ENCODE data around the gene MYL10.

The MYL10 gene

GRCh38 chr7:101582971-101583370, 46.1 kb downstream of the MYL10 start:
- Histone ChIP-seq H3K79me1 (replicated peaks; ENCODE audit: low read length, poor library complexity, severe bottlenecking) (no peaks in the 10 kb centered on the region), H2BK120ac (ENCODE audit: low read depth, low read length) (no peak overlapping the region), H3K23ac (ENCODE audit: low read length in 2 of 2) (no peak overlapping the region), H3K4me3 (ENCODE audit: insufficient read depth in 1 of 2, low read depth in 1 of 2, low read length in 2 of 2) (no peak overlapping the region), H2AK5ac (ENCODE audit: low read length, severe bottlenecking) (no peak overlapping the region), H3K4me1 (ENCODE audit: control insufficient read depth, insufficient read depth, low read depth, low read length) (no peaks in the 10 kb centered on the region), H3K36me3 (ENCODE audit: control insufficient read depth in 1 of 2, insufficient read depth in 2 of 2, low read depth in 1 of 2, low read length in 2 of 2) (peaks cover 0 to 3% of the 10 kb centered on the region in 2 experiments), H3K9ac (ENCODE audit: low read length) (no peak overlapping the region), H2BK5ac (ENCODE audit: low read depth, low read length, poor library complexity, severe bottlenecking) (no peak overlapping the region), H3K18ac (ENCODE audit: low read depth in 1 of 2, low read length in 2 of 2) (no peak overlapping the region), H3K4ac (ENCODE audit: low read depth in 1 of 2, low read length in 2 of 2) (no peak overlapping the region), H3K9me3 (ENCODE audit: control insufficient read depth, low read length) (peaks cover 7% of the 10 kb centered on the region), H3K27me3 (ENCODE audit: control insufficient read depth in 1 of 2, insufficient read depth in 1 of 2, low read length in 2 of 2) (peaks cover 3 to 57% of the 10 kb centered on the region in 2 experiments), H3K14ac (ENCODE audit: low read length in 2 of 2) (no peak overlapping the region), H3K27ac (ENCODE audit: low read length, poor library complexity, severe bottlenecking) (no peak overlapping the region), H4K8ac (ENCODE audit: low read length) (no peak overlapping the region), H3K4me2 (ENCODE audit: low read length, poor library complexity, severe bottlenecking) (no peak overlapping the region), H2BK15ac (ENCODE audit: low read depth, poor library complexity, severe bottlenecking) (no peak overlapping the region), H4K91ac (ENCODE audit: low read length) (no peak overlapping the region), H2BK12ac (ENCODE audit: low read length in 2 of 2) (no peak overlapping the region), H2AFZ (ENCODE audit: low read depth, low read length) (no peak overlapping the region)
- 98% methylated on average over 3 of the region's 3 CpGs for WGBS
- no peak for DNase-seq

DNA sequence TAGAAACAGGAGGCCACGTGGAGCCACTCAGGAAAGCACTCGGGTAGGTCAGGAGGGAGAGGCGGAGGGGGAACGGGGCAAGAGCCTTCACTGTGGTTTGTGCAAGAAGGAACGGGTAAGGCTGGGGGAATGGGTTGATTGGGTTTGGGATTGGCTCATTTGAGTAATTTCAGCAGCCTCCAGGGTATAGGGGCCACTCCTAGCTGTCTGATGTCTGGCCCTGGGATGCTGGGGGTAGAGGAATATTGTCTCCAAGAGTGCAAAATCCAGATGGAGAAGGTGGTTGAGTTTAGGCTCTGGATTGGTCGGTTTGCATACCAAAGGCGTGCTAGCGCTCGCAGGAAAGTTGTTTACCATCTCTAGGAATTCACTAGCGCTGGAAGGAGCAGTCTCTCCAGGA, 47.2 kb downstream of the MYL10 start:
- no peak overlapping the region for H2AFZ ChIP-seq (ENCODE audit: low read depth, low read length)

DNA sequence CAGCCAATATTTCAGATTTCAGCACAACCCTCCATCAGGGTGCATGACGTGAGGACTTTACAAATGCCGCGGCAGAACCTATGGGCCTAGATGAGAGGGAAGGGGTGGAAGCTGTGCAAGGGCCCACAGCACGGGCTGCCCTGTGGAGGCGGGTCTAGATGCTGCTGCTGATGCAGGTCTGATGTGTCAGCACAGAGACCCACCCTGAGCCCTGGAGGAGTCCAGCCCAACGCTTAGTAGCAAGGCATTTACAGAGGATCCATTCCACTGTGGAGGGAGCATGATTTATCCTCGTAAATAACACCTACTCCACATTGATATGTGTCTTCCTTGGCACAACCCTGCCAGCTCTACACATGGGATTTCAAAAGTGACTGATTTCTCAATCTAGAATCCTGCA, 48.5 kb downstream of the MYL10 start:
- H2AFZ ChIP-seq (ENCODE audit: low read depth, low read length) = no peak overlapping the region
- no peak overlapping the region for H3K9ac ChIP-seq (ENCODE audit: low read length)
- H3K4me3 ChIP-seq (ENCODE audit: insufficient read depth in 1 of 2, low read depth in 1 of 2, low read length in 2 of 2) = no peak overlapping the region
- no peak overlapping the region for H2AK5ac ChIP-seq (ENCODE audit: low read length, severe bottlenecking)
- H3K4me2 ChIP-seq (ENCODE audit: low read length, poor library complexity, severe bottlenecking) = no peak overlapping the region
- H2BK5ac ChIP-seq (ENCODE audit: low read depth, low read length, poor library complexity, severe bottlenecking) = no peak overlapping the region
- no peak overlapping the region for H4K91ac ChIP-seq (ENCODE audit: low read length)
- H2BK120ac ChIP-seq (ENCODE audit: low read depth, low read length) = no peak overlapping the region
- H3K79me1 ChIP-seq (replicated peaks; ENCODE audit: low read length, poor library complexity, severe bottlenecking) = no peaks in the 10 kb centered on the region
- peaks cover 0 to 40% of the 10 kb centered on the region in 2 experiments for H3K27me3 ChIP-seq (ENCODE audit: control insufficient read depth in 1 of 2, insufficient read depth in 1 of 2, low read length in 2 of 2)
- H3K23ac ChIP-seq (ENCODE audit: low read length in 2 of 2) = no peak overlapping the region
- H3K4ac ChIP-seq (ENCODE audit: low read depth in 1 of 2, low read length in 2 of 2) = no peak overlapping the region
- 86% methylated on average over 7 of the region's 7 CpGs for WGBS
- H2BK15ac ChIP-seq (ENCODE audit: low read depth, poor library complexity, severe bottlenecking) = no peak overlapping the region
- H3K9me3 ChIP-seq (ENCODE audit: control insufficient read depth, low read length) = peaks cover 15% of the 10 kb centered on the region
- H3K18ac ChIP-seq (ENCODE audit: low read depth in 1 of 2, low read length in 2 of 2) = no peak overlapping the region
- H3K4me1 ChIP-seq (ENCODE audit: control insufficient read depth, insufficient read depth, low read depth, low read length) = no peaks in the 10 kb centered on the region
- no peak overlapping the region for H3K27ac ChIP-seq (ENCODE audit: low read length, poor library complexity, severe bottlenecking)
- H3K36me3 ChIP-seq (ENCODE audit: control insufficient read depth in 1 of 2, insufficient read depth in 2 of 2, low read depth in 1 of 2, low read length in 2 of 2) = no peaks in the 10 kb centered on the region
- no peak overlapping the region for H4K8ac ChIP-seq (ENCODE audit: low read length)
- H2BK12ac ChIP-seq (ENCODE audit: low read length in 2 of 2) = no peak overlapping the region
- H3K14ac ChIP-seq (ENCODE audit: low read length in 2 of 2) = no peak overlapping the region
- DNase-seq = no peak

More for the DNA sequence above, 47.2 kb downstream of the MYL10 start:
- Histone ChIP-seq H3K14ac (ENCODE audit: low read length in 2 of 2) (no peak overlapping the region), H3K4me3 (ENCODE audit: insufficient read depth in 1 of 2, low read depth in 1 of 2, low read length in 2 of 2) (no peak overlapping the region), H3K4ac (ENCODE audit: low read depth in 1 of 2, low read length in 2 of 2) (no peak overlapping the region), H3K27me3 (ENCODE audit: control insufficient read depth in 1 of 2, insufficient read depth in 1 of 2, low read length in 2 of 2) (peaks cover 3 to 50% of the 10 kb centered on the region in 2 experiments), H3K4me1 (ENCODE audit: control insufficient read depth, insufficient read depth, low read depth, low read length) (no peaks in the 10 kb centered on the region), H3K79me1 (replicated peaks; ENCODE audit: low read length, poor library complexity, severe bottlenecking) (no peaks in the 10 kb centered on the region), H3K27ac (ENCODE audit: low read length, poor library complexity, severe bottlenecking) (no peak overlapping the region), H3K9ac (ENCODE audit: low read length) (no peak overlapping the region), H2BK12ac (ENCODE audit: low read length in 2 of 2) (no peak overlapping the region), H3K4me2 (ENCODE audit: low read length, poor library complexity, severe bottlenecking) (no peak overlapping the region), H2AK5ac (ENCODE audit: low read length, severe bottlenecking) (no peak overlapping the region), H2BK15ac (ENCODE audit: low read depth, poor library complexity, severe bottlenecking) (no peak overlapping the region), H3K23ac (ENCODE audit: low read length in 2 of 2) (no peak overlapping the region), H2BK120ac (ENCODE audit: low read depth, low read length) (no peak overlapping the region), H3K9me3 (ENCODE audit: control insufficient read depth, low read length) (peaks cover 11% of the 10 kb centered on the region), H3K36me3 (ENCODE audit: control insufficient read depth in 1 of 2, insufficient read depth in 2 of 2, low read depth in 1 of 2, low read length in 2 of 2) (peaks cover 0 to 3% of the 10 kb centered on the region in 2 experiments), H4K91ac (ENCODE audit: low read length) (no peak overlapping the region), H3K18ac (ENCODE audit: low read depth in 1 of 2, low read length in 2 of 2) (no peak overlapping the region), H4K8ac (ENCODE audit: low read length) (no peak overlapping the region), H2BK5ac (ENCODE audit: low read depth, low read length, poor library complexity, severe bottlenecking) (no peak overlapping the region)
- DNase-seq = no peak
- WGBS = 81% methylated on average over 10 of the region's 10 CpGs

GRCh38 chr7:101578552-101578951, 50.5 kb downstream of the MYL10 start:
- Histone ChIP-seq H2BK15ac (ENCODE audit: low read depth, poor library complexity, severe bottlenecking) (no peak overlapping the region), H3K79me1 (replicated peaks; ENCODE audit: low read length, poor library complexity, severe bottlenecking) (no peaks in the 10 kb centered on the region), H3K23ac (ENCODE audit: low read length in 2 of 2) (no peak overlapping the region), H2BK12ac (ENCODE audit: low read length in 2 of 2) (no peak overlapping the region), H2BK5ac (ENCODE audit: low read depth, low read length, poor library complexity, severe bottlenecking) (no peak overlapping the region), H3K18ac (ENCODE audit: low read depth in 1 of 2, low read length in 2 of 2) (no peak overlapping the region), H3K4me3 (ENCODE audit: insufficient read depth in 1 of 2, low read depth in 1 of 2, low read length in 2 of 2) (no peak overlapping the region), H4K91ac (ENCODE audit: low read length) (no peak overlapping the region), H3K4ac (ENCODE audit: low read depth in 1 of 2, low read length in 2 of 2) (no peak overlapping the region), H3K4me2 (ENCODE audit: low read length, poor library complexity, severe bottlenecking) (no peak overlapping the region), H2AK5ac (ENCODE audit: low read length, severe bottlenecking) (no peak overlapping the region), H2AFZ (ENCODE audit: low read depth, low read length) (no peak overlapping the region), H2BK120ac (ENCODE audit: low read depth, low read length) (no peak overlapping the region), H3K36me3 (ENCODE audit: control insufficient read depth in 1 of 2, insufficient read depth in 2 of 2, low read depth in 1 of 2, low read length in 2 of 2) (no peaks in the 10 kb centered on the region), H3K4me1 (ENCODE audit: control insufficient read depth, insufficient read depth, low read depth, low read length) (no peaks in the 10 kb centered on the region), H3K9me3 (ENCODE audit: control insufficient read depth, low read length) (peaks cover 19% of the 10 kb centered on the region), H3K14ac (ENCODE audit: low read length in 2 of 2) (no peak overlapping the region), H3K27me3 (ENCODE audit: control insufficient read depth in 1 of 2, insufficient read depth in 1 of 2, low read length in 2 of 2) (peaks cover 0 to 37% of the 10 kb centered on the region in 2 experiments), H3K27ac (ENCODE audit: low read length, poor library complexity, severe bottlenecking) (no peak overlapping the region), H3K9ac (ENCODE audit: low read length) (no peak overlapping the region), H4K8ac (ENCODE audit: low read length) (no peak overlapping the region)
- DNase-seq = no peak
- 83% methylated on average over 1 of the region's 1 CpG for WGBS

Data from mesenchymal stem cell (in vitro differentiated cells and primary cell).